Measurements from ENCODE around the gene SYNPR. TPM values are rescaled to one million over a fixed set of nuclear protein-coding genes. Genes with fewer than 3 reads are reported as not detected.

SYNPR gene
- total RNA-seq, 5 donors from 2014 or later (not counting 1 experiment from before 2014, with no cell fraction given) = not detected

DNA sequence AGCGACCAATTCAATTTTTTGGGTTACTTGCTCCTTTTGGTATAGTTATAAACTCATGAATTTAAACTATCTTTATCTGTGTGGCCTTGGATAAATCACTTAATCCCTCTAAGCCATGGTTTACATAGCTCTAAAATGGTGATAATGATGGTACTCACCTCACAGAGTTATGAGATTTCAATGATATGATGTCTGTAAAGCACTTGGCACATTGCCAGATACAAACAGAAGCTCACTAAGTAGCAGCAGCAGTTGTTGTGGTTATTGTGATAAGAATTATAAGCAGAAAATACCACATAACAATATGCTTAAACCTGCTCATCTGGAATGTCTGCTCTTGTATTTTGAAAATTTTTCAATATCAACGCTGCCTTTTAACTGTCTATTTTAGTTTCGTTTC lies 189.3 kb downstream of the SYNPR start:
- DNase-seq (no peak), ATAC-seq (replicated peaks in 1 of 4) (no peak)
- CTCF ChIA-PET = no interaction called here
- H3K27ac ChIP-seq (ENCODE audit: low read length) = no peak overlapping the region
- no peak overlapping the region for H3K4me3 ChIP-seq (ENCODE audit: control insufficient read depth in 1 of 2, extremely low read depth in 1 of 2, low read length in 1 of 2)
- peaks cover 2 to 12% (median 9%) of the 10 kb centered on the region in 3 donors for H3K9me3 Mint-ChIP-seq
- no peaks in the 10 kb centered on the region for H3K36me3 Mint-ChIP-seq
- peaks cover 0 to 5% of the 10 kb centered on the region in 2 donors for H3K27me3 Mint-ChIP-seq
- no peaks in the 10 kb centered on the region for H3K36me3 ChIP-seq (ENCODE audit: control insufficient read depth in 2 of 2, extremely low read depth in 1 of 2, insufficient read depth in 1 of 2, low read length in 1 of 2)
- no peak overlapping the region for H3K4me3 Mint-ChIP-seq
- POLR2A ChIA-PET = no interaction called here
- no peaks in the 10 kb centered on the region for H3K4me1 ChIP-seq (ENCODE audit: control insufficient read depth in 1 of 2, extremely low read depth in 1 of 2, insufficient read depth in 2 of 2, low read length in 2 of 2)
- no CpG with 5 or more reads among the region's 3 CpGs for WGBS (ENCODE audit: insufficient coverage)
- H3K9me3 ChIP-seq = no peaks in the 10 kb centered on the region
- H3K27me3 ChIP-seq (replicated peaks in 1 of 2; ENCODE audit: control insufficient read depth in 2 of 2, extremely low read depth in 1 of 2, insufficient read depth in 2 of 2, low read length in 1 of 2) = no peaks in the 10 kb centered on the region
- H3K27ac Mint-ChIP-seq = no peak overlapping the region
- H3K4me1 Mint-ChIP-seq = no peaks in the 10 kb centered on the region

DNA sequence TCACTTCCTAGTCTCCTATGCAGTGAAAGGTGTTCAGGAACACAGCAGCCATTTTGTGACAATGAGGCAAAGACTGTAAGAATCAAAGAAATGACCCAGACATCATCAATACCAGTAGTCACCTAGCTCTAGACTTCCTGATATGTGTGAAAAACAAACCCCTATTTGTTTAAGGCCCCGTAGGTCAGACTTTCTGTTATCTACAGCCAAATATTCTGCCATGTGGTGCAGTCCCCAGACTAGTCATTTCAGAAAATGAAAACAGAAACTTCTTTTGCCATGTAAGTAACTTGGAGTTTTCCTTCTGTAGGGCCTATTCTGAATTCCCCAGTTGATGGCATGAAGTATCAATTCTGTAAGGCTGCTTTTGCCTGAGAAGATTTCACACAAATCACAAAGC lies 192.6 kb downstream of the SYNPR start:
- no peak overlapping the region for H3K4me3 Mint-ChIP-seq
- H3K4me1 Mint-ChIP-seq = no peaks in the 10 kb centered on the region
- peaks cover 0 to 5% of the 10 kb centered on the region in 2 donors for H3K27me3 Mint-ChIP-seq
- Histone ChIP-seq H3K4me3 (ENCODE audit: control insufficient read depth in 1 of 2, extremely low read depth in 1 of 2, low read length in 1 of 2) (no peak overlapping the region), H3K36me3 (ENCODE audit: control insufficient read depth in 2 of 2, extremely low read depth in 1 of 2, insufficient read depth in 1 of 2, low read length in 1 of 2) (no peaks in the 10 kb centered on the region), H3K4me1 (ENCODE audit: control insufficient read depth in 1 of 2, extremely low read depth in 1 of 2, insufficient read depth in 2 of 2, low read length in 2 of 2) (no peaks in the 10 kb centered on the region), H3K9me3 (no peaks in the 10 kb centered on the region), H3K27ac (ENCODE audit: low read length) (no peak overlapping the region), H3K27me3 (replicated peaks in 1 of 2; ENCODE audit: control insufficient read depth in 2 of 2, extremely low read depth in 1 of 2, insufficient read depth in 2 of 2, low read length in 1 of 2) (no peaks in the 10 kb centered on the region)
- no peak overlapping the region for H3K27ac Mint-ChIP-seq
- POLR2A ChIA-PET = no interaction called here
- no CpG with 5 or more reads among the region's 1 CpG for WGBS (ENCODE audit: insufficient coverage)
- no peaks in the 10 kb centered on the region for H3K36me3 Mint-ChIP-seq
- CTCF ChIA-PET = no interaction called here
- DNase-seq = no peak
- no peak for ATAC-seq (replicated peaks in 1 of 4)
- H3K9me3 Mint-ChIP-seq = peaks cover 0 to 9% (median 6%) of the 10 kb centered on the region in 3 donors

DNA sequence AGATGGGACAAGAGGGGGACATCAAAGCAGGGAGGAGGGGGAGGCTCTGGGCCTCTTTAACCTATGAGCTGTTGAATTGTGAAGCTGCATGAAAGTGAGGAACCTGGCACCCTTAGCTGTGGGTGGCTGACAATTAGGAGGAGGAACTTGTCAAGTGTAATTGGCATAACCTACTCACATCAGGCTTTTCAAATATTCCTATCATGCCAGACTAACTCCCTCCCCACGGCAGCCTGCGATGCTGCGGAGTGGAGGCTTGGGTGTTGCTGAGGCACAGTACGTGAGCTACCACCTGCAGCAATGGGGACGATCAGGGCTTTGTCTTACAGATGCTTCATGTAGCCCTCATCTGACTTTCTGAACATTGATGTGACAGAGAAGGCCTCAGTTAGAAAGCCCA lies 193.7 kb downstream of the SYNPR start:
- H3K27me3 ChIP-seq (replicated peaks in 1 of 2; ENCODE audit: control insufficient read depth in 2 of 2, extremely low read depth in 1 of 2, insufficient read depth in 2 of 2, low read length in 1 of 2) = no peaks in the 10 kb centered on the region
- WGBS (ENCODE audit: insufficient coverage) = 87% methylated on average over 4 of the region's 5 CpGs
- Mint-ChIP-seq H3K27ac (no peak overlapping the region), H3K27me3 (no peaks in the 10 kb centered on the region), H3K36me3 (no peaks in the 10 kb centered on the region), H3K4me3 (no peak overlapping the region), H3K4me1 (no peaks in the 10 kb centered on the region), H3K9me3 (no peaks in the 10 kb centered on the region)
- no peak for DNase-seq
- no peak overlapping the region for H3K27ac ChIP-seq (ENCODE audit: low read length)
- no peak overlapping the region for H3K4me3 ChIP-seq (ENCODE audit: control insufficient read depth in 1 of 2, extremely low read depth in 1 of 2, low read length in 1 of 2)
- H3K36me3 ChIP-seq (ENCODE audit: control insufficient read depth in 2 of 2, extremely low read depth in 1 of 2, insufficient read depth in 1 of 2, low read length in 1 of 2) = no peaks in the 10 kb centered on the region
- ATAC-seq (replicated peaks in 1 of 4) = no peak
- H3K4me1 ChIP-seq (ENCODE audit: control insufficient read depth in 1 of 2, extremely low read depth in 1 of 2, insufficient read depth in 2 of 2, low read length in 2 of 2) = no peaks in the 10 kb centered on the region
- ChIA-PET CTCF (no interaction called here), POLR2A (no interaction called here)
- no peaks in the 10 kb centered on the region for H3K9me3 ChIP-seq

DNA sequence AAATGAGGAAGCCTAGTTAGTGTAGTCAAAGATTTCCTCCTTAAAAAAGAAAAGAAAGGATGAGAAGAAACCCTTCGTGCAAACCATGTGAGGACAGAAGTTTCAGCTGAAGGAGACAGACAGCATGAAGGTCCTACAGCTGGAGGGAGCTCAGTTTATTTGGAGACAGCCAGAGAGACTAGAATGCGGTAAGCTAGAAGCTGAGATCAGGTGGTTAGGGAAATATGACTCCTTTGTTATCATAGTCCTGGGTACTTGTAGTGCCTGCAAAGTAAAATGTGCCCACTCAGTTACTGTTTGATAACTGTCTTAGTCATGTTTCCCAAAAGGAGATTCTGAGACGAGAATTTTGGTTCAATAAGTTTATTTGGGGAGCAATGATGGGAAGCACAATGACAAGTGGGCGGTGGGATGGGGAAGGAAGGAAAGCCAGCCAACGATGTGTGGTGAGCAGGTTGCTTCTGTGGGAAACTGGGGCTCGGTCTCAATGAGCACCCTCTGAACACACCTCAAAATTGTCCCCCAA lies 195.6 kb downstream of the SYNPR start:
- H3K4me3 Mint-ChIP-seq = no peak overlapping the region
- H3K27me3 Mint-ChIP-seq = no peaks in the 10 kb centered on the region
- H3K4me1 Mint-ChIP-seq = no peaks in the 10 kb centered on the region
- WGBS (ENCODE audit: insufficient coverage) = 88% methylated on average over 1 of the region's 6 CpGs
- Histone ChIP-seq H3K27ac (ENCODE audit: low read length) (no peak overlapping the region), H3K4me1 (ENCODE audit: control insufficient read depth in 1 of 2, extremely low read depth in 1 of 2, insufficient read depth in 2 of 2, low read length in 2 of 2) (no peaks in the 10 kb centered on the region), H3K4me3 (ENCODE audit: control insufficient read depth in 1 of 2, extremely low read depth in 1 of 2, low read length in 1 of 2) (no peak overlapping the region), H3K27me3 (replicated peaks in 1 of 2; ENCODE audit: control insufficient read depth in 2 of 2, extremely low read depth in 1 of 2, insufficient read depth in 2 of 2, low read length in 1 of 2) (no peaks in the 10 kb centered on the region), H3K9me3 (no peaks in the 10 kb centered on the region), H3K36me3 (ENCODE audit: control insufficient read depth in 2 of 2, extremely low read depth in 1 of 2, insufficient read depth in 1 of 2, low read length in 1 of 2) (no peaks in the 10 kb centered on the region)
- H3K36me3 Mint-ChIP-seq = no peaks in the 10 kb centered on the region
- ATAC-seq (replicated peaks in 1 of 4) = no peak
- H3K9me3 Mint-ChIP-seq = no peaks in the 10 kb centered on the region
- CTCF ChIA-PET = no interaction called here
- POLR2A ChIA-PET = no interaction called here
- DNase-seq = no peak
- H3K27ac Mint-ChIP-seq = no peak overlapping the region

DNA sequence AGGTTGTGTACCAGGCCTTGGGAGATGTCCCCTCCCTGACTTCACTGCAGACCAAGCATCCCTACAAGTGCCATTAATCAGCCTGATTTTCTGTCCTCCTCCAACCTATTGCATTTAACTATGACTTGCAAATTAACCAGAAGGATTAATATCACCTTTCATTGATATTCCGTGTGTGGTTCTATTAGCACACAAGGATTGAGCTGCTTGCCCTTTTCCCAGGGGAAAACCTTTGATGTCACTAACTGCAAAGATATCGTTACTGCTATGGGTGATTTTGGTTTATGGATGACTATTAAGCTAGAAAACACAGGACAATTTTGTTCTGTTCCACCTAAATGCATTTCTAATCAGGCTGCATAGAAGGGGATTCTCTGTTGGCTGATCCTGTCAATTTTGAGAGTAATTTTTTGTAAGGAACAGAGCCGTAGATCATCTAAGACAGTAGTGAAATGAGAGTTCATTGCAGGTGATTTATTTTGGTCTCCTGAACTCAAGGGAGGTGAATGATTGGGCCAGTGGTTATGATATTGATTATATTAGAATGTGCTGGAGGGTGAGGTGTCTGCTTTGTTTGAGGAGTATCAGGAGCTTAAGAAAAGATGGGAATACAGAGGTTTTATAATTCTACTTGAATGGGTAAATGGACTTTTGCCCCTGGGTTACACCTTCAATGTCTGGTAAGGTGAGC lies 196.9 kb downstream of the SYNPR start:
- ChIA-PET CTCF (no interaction called here), POLR2A (no interaction called here)
- Histone ChIP-seq H3K4me1 (ENCODE audit: control insufficient read depth in 1 of 2, extremely low read depth in 1 of 2, insufficient read depth in 2 of 2, low read length in 2 of 2) (no peaks in the 10 kb centered on the region), H3K27ac (ENCODE audit: low read length) (no peak overlapping the region), H3K9me3 (no peaks in the 10 kb centered on the region), H3K4me3 (ENCODE audit: control insufficient read depth in 1 of 2, extremely low read depth in 1 of 2, low read length in 1 of 2) (no peak overlapping the region), H3K27me3 (replicated peaks in 1 of 2; ENCODE audit: control insufficient read depth in 2 of 2, extremely low read depth in 1 of 2, insufficient read depth in 2 of 2, low read length in 1 of 2) (no peaks in the 10 kb centered on the region), H3K36me3 (ENCODE audit: control insufficient read depth in 2 of 2, extremely low read depth in 1 of 2, insufficient read depth in 1 of 2, low read length in 1 of 2) (no peaks in the 10 kb centered on the region)
- no peak for DNase-seq
- no peak for ATAC-seq (replicated peaks in 1 of 4)
- 61% methylated on average over 3 of the region's 3 CpGs for WGBS (ENCODE audit: insufficient coverage)
- Mint-ChIP-seq H3K4me3 (no peak overlapping the region), H3K27me3 (no peaks in the 10 kb centered on the region), H3K36me3 (no peaks in the 10 kb centered on the region), H3K4me1 (no peaks in the 10 kb centered on the region), H3K9me3 (no peaks in the 10 kb centered on the region), H3K27ac (no peak overlapping the region)

DNA sequence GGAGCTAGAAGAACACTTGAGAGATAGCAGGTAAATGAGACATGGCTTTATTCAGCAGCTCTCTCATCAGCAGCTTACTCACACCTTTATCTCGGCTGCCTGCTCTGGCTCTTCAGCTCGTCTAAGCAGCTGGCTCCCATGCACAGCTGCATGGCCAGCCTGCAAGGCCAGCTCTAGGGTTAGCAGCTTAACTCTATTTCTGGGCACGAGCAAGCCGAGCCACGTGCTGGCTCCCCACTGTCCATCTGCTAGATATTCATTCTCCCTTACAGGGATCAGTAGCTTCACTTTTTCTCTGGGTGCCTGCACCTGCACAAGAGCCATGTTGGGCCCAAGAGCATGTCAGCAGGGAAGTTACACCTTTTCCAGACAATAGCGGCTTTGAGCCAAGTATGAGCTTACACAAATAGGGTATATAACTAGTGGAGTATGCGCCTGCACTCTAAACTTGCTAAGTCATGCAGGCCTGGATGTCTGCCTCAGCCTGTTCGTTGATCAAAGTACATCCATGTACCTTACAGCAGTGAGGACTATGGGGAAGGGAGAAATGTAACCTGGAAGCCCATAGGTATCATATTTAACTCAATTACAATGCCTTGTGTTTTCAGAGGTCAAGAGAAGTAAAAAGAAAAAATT lies 199.5 kb downstream of the SYNPR start:
- POLR2A ChIA-PET = no interaction called here

More for the DNA sequence above, 199.5 kb downstream of the SYNPR start:
- Histone ChIP-seq H3K4me3 (ENCODE audit: control insufficient read depth in 1 of 2, extremely low read depth in 1 of 2, low read length in 1 of 2) (no peak overlapping the region), H3K4me1 (ENCODE audit: control insufficient read depth in 1 of 2, extremely low read depth in 1 of 2, insufficient read depth in 2 of 2, low read length in 2 of 2) (no peaks in the 10 kb centered on the region), H3K9me3 (no peaks in the 10 kb centered on the region), H3K27me3 (replicated peaks in 1 of 2; ENCODE audit: control insufficient read depth in 2 of 2, extremely low read depth in 1 of 2, insufficient read depth in 2 of 2, low read length in 1 of 2) (no peaks in the 10 kb centered on the region), H3K27ac (ENCODE audit: low read length) (no peak overlapping the region), H3K36me3 (ENCODE audit: control insufficient read depth in 2 of 2, extremely low read depth in 1 of 2, insufficient read depth in 1 of 2, low read length in 1 of 2) (no peaks in the 10 kb centered on the region)
- CTCF ChIA-PET = no interaction called here
- DNase-seq (no peak), ATAC-seq (replicated peaks in 1 of 4) (no peak)
- Mint-ChIP-seq H3K9me3 (no peaks in the 10 kb centered on the region), H3K4me1 (no peaks in the 10 kb centered on the region), H3K36me3 (no peaks in the 10 kb centered on the region), H3K27me3 (no peaks in the 10 kb centered on the region), H3K27ac (no peak overlapping the region), H3K4me3 (no peak overlapping the region)
- 77% methylated on average over 5 of the region's 8 CpGs for WGBS (ENCODE audit: insufficient coverage)
